IPS DF 19.7 (cell line): Measurements from ENCODE around the gene DENND1A.
"Not testable (repeated sequence)": the region's sequence is repeated elsewhere in the genome, so short reads cannot be mapped to it uniquely, and the experiment has no call there.

Experiments
- DNase-seq: peaks from one replicate; pipeline ENCODE4 v3.0.0-alpha.2; 2013; ENCODE audit warnings: low read depth, low spot score

The DENND1A gene

GRCh38 chr9:123654218-123654993 is 275.5 kb downstream of the DENND1A start:
- DNase-seq, result no peak

GRCh38 chr9:123652416-123652815 is 277.5 kb downstream of the DENND1A start:
- DNase-seq, result no peak

GRCh38 chr9:123651871-123652270 is 278.1 kb downstream of the DENND1A start:
- no peak for DNase-seq

GRCh38 chr9:123651273-123651672 is 278.7 kb downstream of the DENND1A start:
- DNase-seq, result no peak

- DNase-seq, result no peak
Observed at GRCh38 chr9:123649909-123650308, 280.0 kb downstream of the DENND1A start.

GRCh38 chr9:123647145-123647544 is 282.8 kb downstream of the DENND1A start:
- DNase-seq, result no peak

- DNase-seq, result no peak
Observed at GRCh38 chr9:123645762-123646161, 284.2 kb downstream of the DENND1A start.

GRCh38 chr9:123645126-123645525 is 284.8 kb downstream of the DENND1A start:
- no peak for DNase-seq

- no peak for DNase-seq
Observed at GRCh38 chr9:123643518-123643917, 286.4 kb downstream of the DENND1A start.

GRCh38 chr9:123642291-123643278 is 287.3 kb downstream of the DENND1A start:
- no peak for DNase-seq

GRCh38 chr9:123640792-123641222 is 289.1 kb downstream of the DENND1A start:
- no peak for DNase-seq

- no peak for DNase-seq
Observed at GRCh38 chr9:123639743-123640142, 290.2 kb downstream of the DENND1A start.

- no peak for DNase-seq
Observed at GRCh38 chr9:123637945-123638634, 291.8 kb downstream of the DENND1A start.

- DNase-seq, result no peak
Observed at GRCh38 chr9:123637606-123637944, 292.4 kb downstream of the DENND1A start.

GRCh38 chr9:123636805-123637204 is 293.1 kb downstream of the DENND1A start:
- DNase-seq, result not testable (repeated sequence)

- DNase-seq, result no peak
Observed at GRCh38 chr9:123631862-123632261, 298.1 kb downstream of the DENND1A start.

GRCh38 chr9:123630233-123630632 is 299.7 kb downstream of the DENND1A start:
- no peak for DNase-seq

GRCh38 chr9:123629531-123629930 is 300.4 kb downstream of the DENND1A start:
- no peak for DNase-seq

GRCh38 chr9:123622711-123623241 is 307.1 kb downstream of the DENND1A start:
- DNase-seq, result no peak

GRCh38 chr9:123620239-123620638 is 309.7 kb downstream of the DENND1A start:
- DNase-seq, result no peak

GRCh38 chr9:123617952-123618678 is 311.8 kb downstream of the DENND1A start:
- no peak for DNase-seq
